Measurements from ENCODE around the gene MBD3L5.
A peak's percentile ranks its signal among the peaks of the same experiment; 100 is the strongest.
"Not testable (repeated sequence)": the region's sequence is repeated elsewhere in the genome, so short reads cannot be mapped to it uniquely, and the experiment has no call there.

Gene MBD3L5

GRCh38 chr19:7030278-7030677 lies at the start of gene MBD3L5:
Gene MBD3L5 (plus strand): TSS chr19:7030578. CDS start chr19:7030612, 34 bp downstream.
- DNase-seq = not testable (repeated sequence)

GRCh38 chr19:6983448-6983847 lies 46.9 kb upstream of the MBD3L5 start:
- DNase-seq = no peak

GRCh38 chr19:6987850-6988249 lies 42.5 kb upstream of the MBD3L5 start:
- no peak for DNase-seq

GRCh38 chr19:6988257-6988656 lies 42.1 kb upstream of the MBD3L5 start:
- DNase-seq = no peak

GRCh38 chr19:6995054-6995453 lies 35.3 kb upstream of the MBD3L5 start:
- DNase-seq = no peak

GRCh38 chr19:6996810-6997209 lies 33.6 kb upstream of the MBD3L5 start:
- no peak for DNase-seq

- DNase-seq = no peak
Measured at GRCh38 chr19:6997679-6998445, 32.5 kb upstream of the MBD3L5 start.

- no peak for DNase-seq
Measured at GRCh38 chr19:6999933-7000332, 30.4 kb upstream of the MBD3L5 start.

GRCh38 chr19:7000333-7000732 lies 30.0 kb upstream of the MBD3L5 start:
- DNase-seq = no peak

GRCh38 chr19:7000816-7001215 lies 29.6 kb upstream of the MBD3L5 start:
- DNase-seq = no peak

GRCh38 chr19:7004313-7004931 lies 26.0 kb upstream of the MBD3L5 start:
- no peak for DNase-seq

- no peak for DNase-seq
Measured at GRCh38 chr19:7006135-7006704, 24.2 kb upstream of the MBD3L5 start.

GRCh38 chr19:7007859-7008258 lies 22.5 kb upstream of the MBD3L5 start:
- no peak for DNase-seq

- DNase-seq = peak; percentile 16
Measured at GRCh38 chr19:7010722-7011593, 19.4 kb upstream of the MBD3L5 start.

- DNase-seq = no peak
Measured at GRCh38 chr19:7013678-7014077, 16.7 kb upstream of the MBD3L5 start.

GRCh38 chr19:7018828-7019227 lies 11.6 kb upstream of the MBD3L5 start:
- DNase-seq = no peak

GRCh38 chr19:7021331-7021730 lies 9.0 kb upstream of the MBD3L5 start, which contains the start of gene MBD3L2B:
Gene MBD3L2B (minus strand): TSS chr19:7021431. CDS start chr19:7021397, 34 bp downstream.
- DNase-seq = not testable (repeated sequence)

GRCh38 chr19:7028790-7029189 lies 1.6 kb upstream of the MBD3L5 start:
- not testable (repeated sequence) for DNase-seq

GRCh38 chr19:7040079-7040478 lies 9.7 kb downstream of the MBD3L5 start, which contains the start of gene MBD3L4:
Gene MBD3L4 (minus strand): TSS chr19:7040179. CDS start chr19:7040144, 35 bp downstream.
- not testable (repeated sequence) for DNase-seq

GRCh38 chr19:7041563-7041962 lies 11.2 kb downstream of the MBD3L5 start:
- DNase-seq = not testable (repeated sequence)

GRCh38 chr19:7049021-7049420 lies 18.6 kb downstream of the MBD3L5 start, which contains the start of gene MBD3L2:
Gene MBD3L2 (plus strand): TSS chr19:7049321. CDS start chr19:7049374, 53 bp downstream.
- not testable (repeated sequence) for DNase-seq

GRCh38 chr19:7051421-7051820 lies 21.0 kb downstream of the MBD3L5 start:
- DNase-seq = not testable (repeated sequence)

- not testable (repeated sequence) for DNase-seq
Measured at GRCh38 chr19:7052896-7053295, 22.5 kb downstream of the MBD3L5 start.
